Measurements from ENCODE around the gene ECI2.

ECI2 gene

GRCh38 chr6:4130357-4130987 is 4.9 kb downstream of the ECI2 start:
- no peak for DNase-seq (ENCODE audit: low read depth)
- no peak for TF ChIP-seq CTCF (IDR thresholded peaks at IDR 0.05; ENCODE audit: insufficient read depth, low read depth, low read length, missing control alignments)
- H3K4me3 ChIP-seq (ENCODE audit: low read depth, low read length) = no peak overlapping the region

GRCh38 chr6:4129446-4129845 is 5.9 kb downstream of the ECI2 start:
- no peak for DNase-seq (ENCODE audit: low read depth)
- no peak for TF ChIP-seq CTCF (IDR thresholded peaks at IDR 0.05; ENCODE audit: insufficient read depth, low read depth, low read length, missing control alignments)
- no peak overlapping the region for H3K4me3 ChIP-seq (ENCODE audit: low read depth, low read length)

- TF ChIP-seq CTCF (IDR thresholded peaks at IDR 0.05; ENCODE audit: insufficient read depth, low read depth, low read length, missing control alignments) = no peak
- DNase-seq (ENCODE audit: low read depth) = no peak
- H3K4me3 ChIP-seq (ENCODE audit: low read depth, low read length) = no peak overlapping the region
Measured at GRCh38 chr6:4128748-4129147, 6.6 kb downstream of the ECI2 start.

- H3K4me3 ChIP-seq (ENCODE audit: low read depth, low read length) = no peak overlapping the region
- DNase-seq (ENCODE audit: low read depth) = no peak
- TF ChIP-seq CTCF (IDR thresholded peaks at IDR 0.05; ENCODE audit: insufficient read depth, low read depth, low read length, missing control alignments) = no peak
Measured at GRCh38 chr6:4128072-4128471, 7.3 kb downstream of the ECI2 start.

GRCh38 chr6:4125933-4126864 is 9.2 kb downstream of the ECI2 start:
- no peak for TF ChIP-seq CTCF (IDR thresholded peaks at IDR 0.05; ENCODE audit: insufficient read depth, low read depth, low read length, missing control alignments)
- peak; percentile 3 for DNase-seq (ENCODE audit: low read depth)

GRCh38 chr6:4125500-4125899 is 9.9 kb downstream of the ECI2 start:
- TF ChIP-seq CTCF (IDR thresholded peaks at IDR 0.05; ENCODE audit: insufficient read depth, low read depth, low read length, missing control alignments) = no peak
- no peak for DNase-seq (ENCODE audit: low read depth)
- no peak overlapping the region for H3K4me3 ChIP-seq (ENCODE audit: low read depth, low read length)

More at GRCh38 chr6:4125933-4126864, 9.2 kb downstream of the ECI2 start:
- no peak overlapping the region for H3K4me3 ChIP-seq (ENCODE audit: low read depth, low read length)
